NCI-H2196 (cell line): ENCODE data around the gene ARF4.
"Not testable (repeated sequence)": the region's sequence is repeated elsewhere in the genome, so short reads cannot be mapped to it uniquely, and the experiment has no call there.

Experiments used
- DNase-seq: peaks from one replicate; lab custom pipeline; 2025; ENCODE audit not compliant: unreplicated experiment; lab: John Stamatoyannopoulos, UW

The ARF4 gene

GRCh38 chr3:57597127-57597923 is at the start of gene ARF4:
Gene ARF4, minus strand, starts transcription at chr3:57597344. Its CDS starts 204 bp downstream, at chr3:57597140.
- peak; percentile 91 for DNase-seq

GRCh38 chr3:57646723-57647122 is 49.6 kb upstream of the ARF4 start:
- no peak for DNase-seq

GRCh38 chr3:57644740-57645139 is 47.6 kb upstream of the ARF4 start:
- DNase-seq: no peak

- no peak for DNase-seq
These were observed 40.2 kb upstream of the ARF4 start for GRCh38 chr3:57637391-57637790.

- DNase-seq: not testable (repeated sequence)
These were observed 37.1 kb upstream of the ARF4 start for GRCh38 chr3:57634259-57634658.

GRCh38 chr3:57627976-57628375 is 30.8 kb upstream of the ARF4 start:
- DNase-seq: peak; percentile 4

- no peak for DNase-seq
These were observed 27.7 kb upstream of the ARF4 start for GRCh38 chr3:57624801-57625200.

GRCh38 chr3:57622362-57622761 is 25.2 kb upstream of the ARF4 start:
- DNase-seq: no peak

- DNase-seq: no peak
These were observed 20.6 kb upstream of the ARF4 start for GRCh38 chr3:57617739-57618138.

GRCh38 chr3:57616233-57616632 is 19.1 kb upstream of the ARF4 start:
- no peak for DNase-seq

GRCh38 chr3:57611870-57612269 is 14.7 kb upstream of the ARF4 start:
- DNase-seq: not testable (repeated sequence)

GRCh38 chr3:57605683-57606082 is 8.5 kb upstream of the ARF4 start:
- DNase-seq: no peak

- DNase-seq: no peak
These were observed 7.8 kb upstream of the ARF4 start for GRCh38 chr3:57604971-57605370.

- DNase-seq: no peak
These were observed 3.1 kb upstream of the ARF4 start for GRCh38 chr3:57600195-57600594.

- no peak for DNase-seq
These were observed 1.7 kb upstream of the ARF4 start for GRCh38 chr3:57598765-57599360.

GRCh38 chr3:57596495-57597126 is 533 bp downstream of the ARF4 start:
- DNase-seq: no peak

- no peak for DNase-seq
These were observed 2.6 kb downstream of the ARF4 start for GRCh38 chr3:57594576-57594975.

GRCh38 chr3:57594144-57594543 is 3.0 kb downstream of the ARF4 start:
- DNase-seq: no peak

- DNase-seq: no peak
These were observed 4.8 kb downstream of the ARF4 start for GRCh38 chr3:57592306-57592705.

GRCh38 chr3:57587905-57588304 is 9.2 kb downstream of the ARF4 start:
- no peak for DNase-seq

GRCh38 chr3:57586778-57587177 is 10.4 kb downstream of the ARF4 start:
- no peak for DNase-seq

- no peak for DNase-seq
These were observed 13.6 kb downstream of the ARF4 start for GRCh38 chr3:57583544-57583943.
